CD4-positive, alpha-beta T cell (primary cell): ENCODE data around the gene SNRNP48. TPM values are rescaled to one million over a fixed set of nuclear protein-coding genes. Genes with fewer than 3 reads are reported as not detected.

Experiments
- ATAC-seq: fragments of 200-7000 bp; cut with Tn5 transposase; one replicate; pipeline ENCODE4 v1.10.0; 2022; ENCODE audit warnings: mild to moderate bottlenecking; ENCODE audit not compliant: poor library complexity
- CTCF ChIA-PET: fragments of 350-600 bp; sonication (Branson Sonifier 250); formaldehyde crosslinking; loops from one replicate; lab custom pipeline; 2021; ENCODE audit warnings: antibody characterized with exemption, inconsistent platforms; lab: Charles Lee
- POLR2A ChIA-PET: fragments of 350-600 bp; sonication (Branson Sonifier 250); formaldehyde crosslinking; loops from one replicate; lab custom pipeline; 2021; ENCODE audit warnings: antibody characterized with exemption, inconsistent platforms; lab: Charles Lee
- DNase-seq, 14 experiments: peaks; one replicate each; pipeline ENCODE4 v3.0.0-alpha.2; 2013 to 2020; ENCODE audit warnings: mixed read lengths in 2 of 14
- H3K27ac ChIP-seq, 2 donors: one replicate each; pipeline versions ENCODE4 v1.5.1 to v1.7.0; 2013; ENCODE audit warnings: low read length in 2 of 2, low read depth in 1 of 2, mild to moderate bottlenecking in 1 of 2
- H3K27me3 ChIP-seq, 2 experiments: 1 replicate in 1 of 2; 2 replicates in 1 of 2; pipeline versions ENCODE4 v1.6.1 to v1.7.0; 2013; ENCODE audit warnings: low read length in 2 of 2, control low read depth in 1 of 2, mild to moderate bottlenecking in 1 of 2, moderate library complexity in 1 of 2; ENCODE audit not compliant: insufficient read depth in 2 of 2, control insufficient read depth in 1 of 2
- H3K36me3 ChIP-seq: one replicate; pipeline ENCODE4 v1.6.1; 2013; ENCODE audit warnings: low read length, control low read depth; ENCODE audit not compliant: insufficient read depth
- H3K4me1 ChIP-seq: one replicate; pipeline ENCODE4 v1.6.1; 2013; ENCODE audit warnings: low read length, control low read depth; ENCODE audit not compliant: insufficient read depth
- H3K4me3 ChIP-seq: one replicate; pipeline ENCODE4 v1.5.1; 2013; ENCODE audit warnings: mild to moderate bottlenecking, low read length, moderate library complexity
- H3K9me3 ChIP-seq, 2 experiments: 1 replicate in 1 of 2; 2 replicates in 1 of 2; pipeline versions ENCODE4 v1.6.1 to v1.7.0; 2013; ENCODE audit warnings: low read length in 2 of 2, mild to moderate bottlenecking in 2 of 2, control low read depth in 1 of 2, moderate library complexity in 1 of 2; ENCODE audit not compliant: control insufficient read depth in 1 of 2, insufficient read depth in 1 of 2
- H3K27ac Mint-ChIP-seq: one replicate; pipeline ENCODE4 v1.8.0; 2020; ENCODE audit warnings: mixed read lengths
- H3K27me3 Mint-ChIP-seq: one replicate; pipeline ENCODE4 v1.8.0; 2021; ENCODE audit warnings: mixed read lengths
- H3K36me3 Mint-ChIP-seq: one replicate; pipeline ENCODE4 v1.8.0; 2021; ENCODE audit warnings: low read depth, mixed read lengths
- H3K4me1 Mint-ChIP-seq: one replicate; pipeline ENCODE4 v1.8.0; 2021; ENCODE audit warnings: low read depth, mixed read lengths
- H3K4me3 Mint-ChIP-seq: one replicate; pipeline ENCODE4 v1.8.0; 2020; ENCODE audit warnings: mild to moderate bottlenecking, mixed read lengths
- H3K9me3 Mint-ChIP-seq: one replicate; pipeline ENCODE4 v1.8.0; 2020; ENCODE audit warnings: mixed read lengths
- CTCF ChIP-seq: fragments of 200-600 bp; IDR thresholded peaks from one replicate; pipeline ENCODE4 v1.8.0; 2022; ENCODE audit warnings: antibody characterized with exemption, mild to moderate bottlenecking
- intact Hi-C, 2 experiments: fragments of 100-400 bp; cut with DNase I in 1 of 2; cut with micrococcal nuclease in 1 of 2; formaldehyde crosslinking; loops; one replicate each; pipeline versions ENCODE4 v1.15.1 to v1.9.0; 2023 to 2025; cut with DNase I, micrococcal nuclease
- total RNA-seq, 174 experiments: library from RNA in 2 of 174; stranded (reverse) in 2 of 174; gene quantifications; one replicate each; pipeline ENCODE4 v1.2.3 and lab custom pipeline; 2021 to 2026

The SNRNP48 gene
- total RNA-seq, 2 experiments from 2014 or later = 12.1 to 13.4 TPM

- H3K27me3 Mint-ChIP-seq = peaks cover 24% of the 10 kb centered on the region
- Histone ChIP-seq H3K4me1 (no peaks in the 10 kb centered on the region), H3K27me3 (peaks cover 0 to 9% of the 10 kb centered on the region in 2 experiments)
Observed at GRCh38 chr6:7574500-7574899, 15.5 kb upstream of the SNRNP48 start.

GRCh38 chr6:7578516-7578915, 11.5 kb upstream of the SNRNP48 start:
- no peak for ATAC-seq
- H3K4me3 ChIP-seq = no peak overlapping the region
- H3K27me3 ChIP-seq = peaks cover 0 to 17% of the 10 kb centered on the region in 2 experiments
- intact Hi-C loops = no loop called here
- no peaks in the 10 kb centered on the region for H3K36me3 ChIP-seq
- no peak overlapping the region for H3K27ac ChIP-seq
- H3K4me1 Mint-ChIP-seq = no peaks in the 10 kb centered on the region
- no peaks in the 10 kb centered on the region for H3K4me1 ChIP-seq
- ChIA-PET CTCF (no interaction called here), POLR2A (no interaction called here)
- H3K36me3 Mint-ChIP-seq = no peaks in the 10 kb centered on the region
- TF ChIP-seq CTCF = no peak
- no peak overlapping the region for H3K4me3 Mint-ChIP-seq
- DNase-seq = no peak
- no peak overlapping the region for H3K27ac Mint-ChIP-seq
- peaks cover 24% of the 10 kb centered on the region for H3K27me3 Mint-ChIP-seq
- H3K9me3 ChIP-seq = no peaks in the 10 kb centered on the region
- no peaks in the 10 kb centered on the region for H3K9me3 Mint-ChIP-seq

More at GRCh38 chr6:7574500-7574899, 15.5 kb upstream of the SNRNP48 start:
- Histone ChIP-seq H3K27ac (no peak overlapping the region), H3K4me3 (no peak overlapping the region), H3K9me3 (no peaks in the 10 kb centered on the region), H3K36me3 (no peaks in the 10 kb centered on the region)
- intact Hi-C loops = no loop called here
- no peak for DNase-seq
- no peak for ATAC-seq
- no peaks in the 10 kb centered on the region for H3K4me1 Mint-ChIP-seq
- TF ChIP-seq CTCF = no peak
- H3K4me3 Mint-ChIP-seq = no peak overlapping the region
- H3K27ac Mint-ChIP-seq = no peak overlapping the region
- no peaks in the 10 kb centered on the region for H3K36me3 Mint-ChIP-seq
- ChIA-PET POLR2A (no interaction called here), CTCF (no interaction called here)
- no peaks in the 10 kb centered on the region for H3K9me3 Mint-ChIP-seq

- ChIA-PET POLR2A (interaction anchor here (0.7 kb wide), 1 partner anchor 11 kb away, joined by 3 read pairs; the partner anchor contains the start of gene SNRNP48), CTCF (no interaction called here)
- Mint-ChIP-seq H3K4me1 (no peaks in the 10 kb centered on the region), H3K27ac (no peak overlapping the region), H3K4me3 (no peak overlapping the region), H3K27me3 (peaks cover 24% of the 10 kb centered on the region), H3K36me3 (no peaks in the 10 kb centered on the region), H3K9me3 (no peaks in the 10 kb centered on the region)
- Histone ChIP-seq H3K27me3 (peaks cover 0 to 17% of the 10 kb centered on the region in 2 experiments), H3K27ac (no peak overlapping the region), H3K4me1 (no peaks in the 10 kb centered on the region), H3K4me3 (no peak overlapping the region), H3K36me3 (no peaks in the 10 kb centered on the region), H3K9me3 (no peaks in the 10 kb centered on the region)
- DNase-seq = no peak
- TF ChIP-seq CTCF = no peak
- no peak for ATAC-seq
- intact Hi-C loops = no loop called here
Observed at GRCh38 chr6:7578931-7579330, 11.1 kb upstream of the SNRNP48 start.
